GM19239 (cell line): ENCODE data around the gene BIK.

Source experiments
- DNase-seq: peaks from one replicate; pipeline ENCODE4 v3.0.0; 2011; ENCODE audit warnings: low spot score; ENCODE audit not compliant: insufficient read length
- FAIRE-seq: peaks from 2 replicates; lab custom pipeline; 2011; peaks lifted over from hg19 to GRCh38; lab: Jason Lieb, UNC

Gene BIK

GRCh38 chr22:43158778-43159483 is 48.4 kb downstream of the BIK start:
- FAIRE-seq (no peak), DNase-seq (no peak)

GRCh38 chr22:43159484-43160178 is 49.1 kb downstream of the BIK start:
- FAIRE-seq, result no peak
- DNase-seq, result no peak

- no peak for FAIRE-seq
- no peak for DNase-seq
These were observed 50.1 kb downstream of the BIK start for GRCh38 chr22:43160497-43161126.

GRCh38 chr22:43162412-43163150 is 52.0 kb downstream of the BIK start:
- FAIRE-seq, result no peak

GRCh38 chr22:43163241-43163795 is 52.8 kb downstream of the BIK start:
- FAIRE-seq (no peak), DNase-seq (no peak)

More at GRCh38 chr22:43162412-43163150, 52.0 kb downstream of the BIK start:
- DNase-seq, result no peak

- DNase-seq (no peak), FAIRE-seq (no peak)
These were observed 54.1 kb downstream of the BIK start for GRCh38 chr22:43164636-43165035.

GRCh38 chr22:43166132-43166930 is 55.8 kb downstream of the BIK start:
- DNase-seq, result no peak
- no peak for FAIRE-seq

- DNase-seq (no peak), FAIRE-seq (no peak)
These were observed 56.5 kb downstream of the BIK start for GRCh38 chr22:43167001-43167589.

- DNase-seq (no peak), FAIRE-seq (no peak)
These were observed 58.1 kb downstream of the BIK start for GRCh38 chr22:43168471-43169309.

GRCh38 chr22:43169310-43170130 is 59.0 kb downstream of the BIK start:
- no peak for FAIRE-seq
- DNase-seq, result no peak

GRCh38 chr22:43170131-43170480 is 59.6 kb downstream of the BIK start:
- DNase-seq (no peak), FAIRE-seq (no peak)

GRCh38 chr22:43171019-43171491 is 60.5 kb downstream of the BIK start:
- FAIRE-seq (no peak), DNase-seq (no peak)

GRCh38 chr22:43171607-43172006 is 61.1 kb downstream of the BIK start:
- FAIRE-seq, result no peak

GRCh38 chr22:43172191-43172590 is 61.6 kb downstream of the BIK start:
- FAIRE-seq (no peak), DNase-seq (no peak)

More at GRCh38 chr22:43171607-43172006, 61.1 kb downstream of the BIK start:
- no peak for DNase-seq

GRCh38 chr22:43173566-43173965 is 63.0 kb downstream of the BIK start:
- DNase-seq, result no peak

GRCh38 chr22:43173976-43174720 is 63.6 kb downstream of the BIK start:
- FAIRE-seq (no peak), DNase-seq (no peak)

More at GRCh38 chr22:43173566-43173965, 63.0 kb downstream of the BIK start:
- no peak for FAIRE-seq
